ENCODE measurements around the gene AFF3.

The AFF3 gene

GRCh38 chr2:100013892-100014677 lies 128.3 kb downstream of the AFF3 start:
- no peak for DNase-seq (ENCODE audit: low read depth in 2 of 3, low spot score in 1 of 3)

- no peak for DNase-seq (ENCODE audit: low read depth in 2 of 3, low spot score in 1 of 3)
Measured at GRCh38 chr2:100012561-100012960, 129.8 kb downstream of the AFF3 start.

GRCh38 chr2:100011272-100011731 lies 131.1 kb downstream of the AFF3 start:
- DNase-seq (ENCODE audit: low read depth in 2 of 3, low spot score in 1 of 3), result no peak

GRCh38 chr2:100010606-100011005 lies 131.8 kb downstream of the AFF3 start:
- DNase-seq (ENCODE audit: low read depth in 2 of 3, low spot score in 1 of 3), result no peak

- DNase-seq (ENCODE audit: low read depth in 2 of 3, low spot score in 1 of 3), result no peak
Measured at GRCh38 chr2:100009743-100010142, 132.6 kb downstream of the AFF3 start.

GRCh38 chr2:100008956-100009355 lies 133.4 kb downstream of the AFF3 start:
- DNase-seq (ENCODE audit: low read depth in 2 of 3, low spot score in 1 of 3), result no peak

- no peak for DNase-seq (ENCODE audit: low read depth in 2 of 3, low spot score in 1 of 3)
Measured at GRCh38 chr2:100006516-100006915, 135.9 kb downstream of the AFF3 start.

- DNase-seq (ENCODE audit: low read depth in 2 of 3, low spot score in 1 of 3), result no peak
Measured at GRCh38 chr2:100004959-100005387, 137.4 kb downstream of the AFF3 start.

GRCh38 chr2:100004348-100004884 lies 138.0 kb downstream of the AFF3 start:
- DNase-seq (ENCODE audit: low read depth in 2 of 3, low spot score in 1 of 3), result no peak

GRCh38 chr2:100002059-100002458 lies 140.3 kb downstream of the AFF3 start:
- no peak for DNase-seq (ENCODE audit: low read depth in 2 of 3, low spot score in 1 of 3)

GRCh38 chr2:100000915-100001707 lies 141.3 kb downstream of the AFF3 start:
- no peak for DNase-seq (ENCODE audit: low read depth in 2 of 3, low spot score in 1 of 3)

GRCh38 chr2:99998651-99999320 lies 143.6 kb downstream of the AFF3 start:
- no peak for DNase-seq (ENCODE audit: low read depth in 2 of 3, low spot score in 1 of 3)

GRCh38 chr2:99989905-99990304 lies 152.5 kb downstream of the AFF3 start:
- DNase-seq (ENCODE audit: low read depth in 2 of 3, low spot score in 1 of 3), result no peak

GRCh38 chr2:99988599-99988998 lies 153.8 kb downstream of the AFF3 start:
- DNase-seq (ENCODE audit: low read depth in 2 of 3, low spot score in 1 of 3), result no peak

- no peak for DNase-seq (ENCODE audit: low read depth in 2 of 3, low spot score in 1 of 3)
Measured at GRCh38 chr2:99987160-99987559, 155.2 kb downstream of the AFF3 start.

- no peak for DNase-seq (ENCODE audit: low read depth in 2 of 3, low spot score in 1 of 3)
Measured at GRCh38 chr2:99984799-99985515, 157.4 kb downstream of the AFF3 start.

- no peak for DNase-seq (ENCODE audit: low read depth in 2 of 3, low spot score in 1 of 3)
Measured at GRCh38 chr2:99982744-99983143, 159.6 kb downstream of the AFF3 start.

GRCh38 chr2:99981840-99982239 lies 160.6 kb downstream of the AFF3 start:
- DNase-seq (ENCODE audit: low read depth in 2 of 3, low spot score in 1 of 3), result no peak

- no peak for DNase-seq (ENCODE audit: low read depth in 2 of 3, low spot score in 1 of 3)
Measured at GRCh38 chr2:99980176-99980575, 162.2 kb downstream of the AFF3 start.

- no peak for DNase-seq (ENCODE audit: low read depth in 2 of 3, low spot score in 1 of 3)
Measured at GRCh38 chr2:99977966-99978365, 164.4 kb downstream of the AFF3 start.

- no peak for DNase-seq (ENCODE audit: low read depth in 2 of 3, low spot score in 1 of 3)
Measured at GRCh38 chr2:99975386-99975785, 167.0 kb downstream of the AFF3 start.
